ENCODE results near the gene ITPKB.

DNA sequence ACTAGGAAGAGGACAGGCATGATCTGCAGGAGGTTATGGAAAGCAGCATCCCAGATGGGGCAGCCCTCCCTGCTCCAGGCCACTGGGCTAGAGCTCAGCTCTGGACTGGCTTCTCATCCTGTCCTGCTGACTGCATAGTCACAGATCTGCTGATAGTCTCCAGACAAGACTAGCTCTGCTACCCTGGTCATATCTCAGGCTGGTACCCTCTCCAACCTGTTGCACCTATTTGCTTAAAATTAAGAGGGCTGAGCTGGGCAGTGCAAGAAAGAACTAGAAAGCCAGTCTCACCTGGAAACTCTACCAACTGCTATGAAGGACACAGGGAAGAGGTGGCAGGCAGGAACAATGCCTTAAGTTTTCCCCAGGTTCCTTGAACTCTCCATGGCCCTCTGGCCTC is 40.4 kb downstream of the ITPKB start:
- TF ChIP-seq POLR2A (IDR thresholded peaks at IDR 0.05): no peak
- TF ChIP-seq, protein P1, sequence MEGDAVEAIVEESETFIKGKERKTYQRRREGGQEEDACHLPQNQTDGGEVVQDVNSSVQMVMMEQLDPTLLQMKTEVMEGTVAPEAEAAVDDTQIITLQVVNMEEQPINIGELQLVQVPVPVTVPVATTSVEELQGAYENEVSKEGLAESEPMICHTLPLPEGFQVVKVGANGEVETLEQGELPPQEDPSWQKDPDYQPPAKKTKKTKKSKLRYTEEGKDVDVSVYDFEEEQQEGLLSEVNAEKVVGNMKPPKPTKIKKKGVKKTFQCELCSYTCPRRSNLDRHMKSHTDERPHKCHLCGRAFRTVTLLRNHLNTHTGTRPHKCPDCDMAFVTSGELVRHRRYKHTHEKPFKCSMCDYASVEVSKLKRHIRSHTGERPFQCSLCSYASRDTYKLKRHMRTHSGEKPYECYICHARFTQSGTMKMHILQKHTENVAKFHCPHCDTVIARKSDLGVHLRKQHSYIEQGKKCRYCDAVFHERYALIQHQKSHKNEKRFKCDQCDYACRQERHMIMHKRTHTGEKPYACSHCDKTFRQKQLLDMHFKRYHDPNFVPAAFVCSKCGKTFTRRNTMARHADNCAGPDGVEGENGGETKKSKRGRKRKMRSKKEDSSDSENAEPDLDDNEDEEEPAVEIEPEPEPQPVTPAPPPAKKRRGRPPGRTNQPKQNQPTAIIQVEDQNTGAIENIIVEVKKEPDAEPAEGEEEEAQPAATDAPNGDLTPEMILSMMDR (IDR thresholded peaks at IDR 0.05): no peak
